SKM-1 (cell line): ENCODE measurements around the gene NOXO1.
A peak's percentile ranks its signal among the peaks of the same experiment; 100 is the strongest.
"Not testable (repeated sequence)": the region's sequence is repeated elsewhere in the genome, so short reads cannot be mapped to it uniquely, and the experiment has no call there.

Experiments
- DNase-seq: peaks from one replicate; lab custom pipeline; 2025; ENCODE audit not compliant: unreplicated experiment; lab: John Stamatoyannopoulos, UW

The NOXO1 gene

DNA sequence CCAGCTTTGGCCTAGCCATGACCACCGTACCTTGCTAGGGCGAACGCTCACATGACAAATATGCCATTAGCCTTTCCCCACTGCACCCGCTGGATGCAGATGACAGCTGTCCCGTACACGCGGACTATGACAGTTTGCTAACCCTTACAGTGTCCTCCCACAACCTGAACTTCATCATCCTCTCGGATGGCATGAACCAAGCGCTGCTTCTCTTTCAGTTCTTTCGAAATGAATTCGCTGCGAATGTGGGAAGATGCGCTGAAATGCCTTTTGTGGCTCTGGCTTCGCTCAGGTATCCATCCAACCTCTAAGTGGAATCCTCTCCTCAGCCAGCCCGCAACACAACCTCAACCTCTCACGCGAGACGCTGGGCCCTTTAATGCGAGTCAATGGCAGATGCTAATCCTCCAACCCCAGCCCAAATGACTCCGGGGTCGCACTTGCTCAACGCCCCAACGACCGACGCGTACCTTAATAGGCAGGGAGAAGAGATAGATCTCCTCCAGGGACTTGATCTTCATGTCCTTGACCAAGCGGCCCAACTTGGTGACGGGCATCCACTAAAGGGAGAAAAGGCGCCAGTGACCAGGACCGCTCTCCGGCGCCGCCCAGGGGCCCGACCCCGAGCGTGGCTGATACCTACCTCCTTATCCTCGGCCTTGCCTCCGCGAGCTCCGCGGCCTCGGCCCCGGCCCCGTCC is 17.3 kb downstream of the NOXO1 start:
- no peak for DNase-seq

DNA sequence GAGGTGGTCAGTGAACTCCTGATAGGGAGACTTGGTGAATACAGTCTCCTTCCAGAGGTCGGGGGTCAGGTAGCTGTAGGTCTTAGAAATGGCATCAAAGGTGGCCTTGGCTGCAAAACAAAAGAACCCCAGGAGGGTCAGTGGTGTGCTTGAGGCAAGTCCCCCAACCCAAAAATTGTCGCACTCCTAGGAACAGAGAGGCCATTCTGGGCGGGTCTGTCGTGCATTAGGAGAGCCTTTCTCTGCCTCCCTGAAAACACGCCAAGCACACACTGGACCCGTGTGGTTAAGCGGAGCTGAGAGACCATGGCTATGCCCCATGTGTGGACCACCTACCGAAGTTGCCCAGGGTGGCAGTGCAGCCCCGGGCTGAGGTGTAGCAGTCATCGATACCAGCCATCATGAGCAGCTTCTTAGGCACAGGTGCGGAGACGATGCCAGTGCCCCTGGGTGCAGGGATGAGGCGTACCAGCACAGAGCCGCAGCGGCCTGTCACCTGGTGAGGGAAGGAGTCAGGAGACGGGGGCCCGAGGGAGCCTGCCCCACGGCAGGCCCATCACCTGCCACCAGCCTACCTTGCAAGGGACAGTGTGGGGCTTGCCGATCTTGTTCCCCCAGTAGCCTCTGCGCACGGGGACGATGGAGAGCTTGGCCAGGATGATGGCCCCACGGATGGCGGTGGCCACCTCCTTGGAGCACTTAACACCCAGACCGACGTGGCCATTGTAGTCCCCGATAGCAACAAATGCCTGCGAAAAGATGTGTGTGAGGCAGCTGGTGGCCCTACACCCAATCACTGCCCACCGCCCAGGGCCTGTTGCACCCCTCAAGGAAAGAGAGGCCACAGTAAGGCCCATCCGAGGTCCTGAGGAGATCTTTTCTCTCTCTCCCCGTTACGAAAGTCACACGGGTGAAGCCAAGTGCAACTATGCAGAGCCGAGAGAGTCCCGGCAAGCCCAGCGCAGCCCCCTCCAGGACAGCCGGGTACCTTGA is 18.8 kb downstream of the NOXO1 start:
- not testable (repeated sequence) for DNase-seq

DNA sequence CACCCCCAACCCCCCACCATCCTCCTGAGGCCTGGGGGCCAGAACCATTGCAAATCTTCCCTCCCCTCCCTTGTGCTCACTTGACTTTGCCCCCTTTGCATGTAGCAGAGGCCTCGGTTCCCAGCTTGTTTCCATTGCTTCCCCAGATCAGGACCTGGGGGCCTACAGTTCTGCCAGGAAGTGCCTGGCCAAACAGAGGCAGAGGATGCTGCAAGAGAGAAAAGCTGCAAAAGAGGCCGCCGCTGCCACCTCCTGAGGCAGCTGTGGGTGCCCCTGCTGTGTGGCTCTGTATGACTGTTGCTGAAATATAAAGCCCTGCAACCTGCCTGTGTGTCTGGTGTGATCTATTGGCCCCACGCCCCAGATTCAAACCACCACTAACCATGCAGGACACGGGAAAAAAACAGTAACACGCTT is 19.6 kb downstream of the NOXO1 start:
- no peak for DNase-seq

DNA sequence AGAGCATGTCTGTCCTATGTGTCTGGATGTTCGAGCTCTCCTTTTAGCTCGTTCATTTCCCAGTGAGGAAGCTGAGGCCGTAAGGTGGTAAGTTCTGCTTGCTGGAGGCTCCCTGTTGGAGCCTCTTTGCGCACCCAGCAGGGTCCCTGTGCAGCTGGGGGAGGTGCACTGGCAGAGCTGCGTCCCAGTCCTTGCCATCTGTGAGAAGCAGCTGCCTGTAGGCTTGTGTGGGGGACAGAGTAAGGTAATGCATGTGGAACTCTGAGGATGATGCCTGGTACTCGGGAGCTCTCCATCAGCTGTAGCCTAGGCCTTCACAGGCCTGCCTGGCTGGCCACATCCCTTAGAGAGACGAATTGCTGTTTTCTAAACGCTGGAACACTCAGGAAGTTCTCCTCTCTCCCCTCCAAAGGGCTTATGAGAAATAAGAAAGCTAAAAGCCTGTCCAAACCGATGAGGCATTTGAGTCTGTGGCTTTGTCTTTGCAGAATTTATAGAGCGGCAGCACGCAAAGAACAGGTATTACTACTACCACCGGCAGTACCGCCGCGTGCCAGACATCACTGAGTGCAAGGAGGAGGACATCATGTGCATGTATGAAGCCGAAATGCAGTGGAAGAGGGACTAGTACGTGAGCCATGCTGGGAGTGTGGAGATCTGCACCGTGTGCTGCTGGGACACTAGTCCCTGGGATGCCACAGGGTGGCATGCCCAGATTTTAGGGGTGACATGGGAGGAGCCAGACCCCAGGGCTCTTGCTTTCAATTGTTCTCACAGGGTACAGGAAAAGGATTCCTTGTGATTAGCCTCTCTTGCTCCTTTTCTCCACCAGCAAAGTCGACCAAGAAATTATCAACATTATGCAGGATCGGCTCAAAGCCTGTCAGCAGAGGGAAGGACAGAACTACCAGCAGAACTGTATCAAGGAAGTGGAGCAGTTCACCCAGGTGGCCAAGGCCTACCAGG is 20.3 kb downstream of the NOXO1 start:
- DNase-seq: no peak

DNA sequence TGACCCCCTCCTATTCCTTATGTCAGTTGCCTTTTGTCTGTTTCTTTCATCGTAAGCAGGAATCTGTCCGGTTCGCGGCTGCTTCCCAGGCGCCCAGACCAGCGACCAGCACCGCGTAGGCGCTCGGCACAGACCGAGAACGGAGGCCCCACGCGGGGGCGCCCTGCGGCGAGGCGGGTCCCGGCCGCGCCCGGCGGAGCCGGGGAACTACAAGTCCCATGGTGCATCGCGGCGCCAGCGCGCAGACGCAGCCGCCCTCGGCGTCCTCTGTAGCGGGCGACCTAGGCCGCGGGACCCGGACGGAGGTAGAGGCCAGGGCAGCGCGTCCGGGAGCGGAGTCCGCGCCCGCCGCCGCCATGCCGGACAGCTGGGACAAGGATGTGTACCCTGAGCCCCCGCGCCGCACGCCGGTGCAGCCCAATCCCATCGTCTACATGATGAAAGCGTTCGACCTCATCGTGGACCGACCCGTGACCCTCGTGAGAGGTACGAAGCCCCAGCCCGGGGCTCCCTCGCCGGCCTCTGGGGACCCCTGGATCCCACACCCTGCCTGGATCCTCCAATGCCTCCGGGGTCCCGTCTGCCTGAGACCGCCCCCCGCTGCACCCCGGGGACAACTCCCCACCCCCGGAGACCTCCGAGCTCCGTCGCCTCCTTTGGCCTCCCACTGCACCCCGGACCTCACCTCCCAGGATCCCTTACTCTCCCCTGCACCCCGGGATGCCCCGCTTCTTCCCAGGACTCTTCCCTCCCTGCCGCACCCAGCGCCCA is 21.8 kb downstream of the NOXO1 start, which contains the start of gene NDUFB10:
Gene NDUFB10 (plus strand): TSS at position 270 of the 771 bp plus-strand sequence. CDS start 87 bp downstream, at position 357.
- DNase-seq: peak; percentile 70

DNA sequence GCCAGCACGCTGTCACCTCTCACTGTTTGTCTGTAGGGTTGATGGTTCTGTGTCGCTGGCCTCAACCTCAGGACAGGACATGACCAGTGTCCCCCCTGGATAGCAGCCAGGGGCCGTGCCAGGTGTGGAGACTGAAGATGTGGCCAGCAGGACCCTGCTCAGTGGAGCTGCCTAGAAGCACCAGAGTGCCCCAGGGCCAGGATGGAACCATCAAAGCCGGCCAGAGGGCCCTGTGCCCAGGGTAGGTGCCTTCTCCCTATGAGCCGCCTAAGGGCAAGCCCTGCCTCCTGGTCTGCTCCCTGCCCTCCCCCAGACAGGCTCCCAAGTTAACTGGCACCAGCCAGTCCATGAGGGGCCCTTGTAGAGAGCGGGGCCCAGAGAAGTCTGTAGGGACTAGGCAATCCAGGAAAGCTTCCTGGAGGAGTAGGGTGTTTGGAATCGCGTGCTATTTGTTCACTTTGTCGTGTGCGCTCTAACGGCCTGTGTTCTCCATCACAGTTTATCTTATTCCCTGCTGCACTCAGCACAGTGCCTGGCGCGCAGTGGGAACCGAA is 22.5 kb downstream of the NOXO1 start:
- DNase-seq: no peak

DNA sequence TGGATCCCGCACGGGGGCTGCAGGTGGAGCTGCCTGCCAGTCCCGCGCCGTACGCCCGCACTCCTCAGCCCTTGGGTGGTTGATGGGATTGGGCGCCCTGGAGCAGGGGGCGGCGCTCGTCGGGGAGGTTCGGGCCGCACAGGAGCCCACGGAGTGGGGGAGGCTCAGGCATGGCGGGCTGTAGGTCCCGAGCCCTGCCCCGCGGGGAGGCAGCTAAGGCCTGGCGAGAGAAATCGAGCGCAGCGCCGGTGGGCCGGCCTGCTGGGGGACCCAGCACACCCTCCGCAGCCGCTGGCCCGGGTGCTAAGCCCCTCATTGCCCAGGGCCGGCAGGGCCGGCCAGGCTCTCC is 23.2 kb downstream of the NOXO1 start:
- DNase-seq: not testable (repeated sequence)

DNA sequence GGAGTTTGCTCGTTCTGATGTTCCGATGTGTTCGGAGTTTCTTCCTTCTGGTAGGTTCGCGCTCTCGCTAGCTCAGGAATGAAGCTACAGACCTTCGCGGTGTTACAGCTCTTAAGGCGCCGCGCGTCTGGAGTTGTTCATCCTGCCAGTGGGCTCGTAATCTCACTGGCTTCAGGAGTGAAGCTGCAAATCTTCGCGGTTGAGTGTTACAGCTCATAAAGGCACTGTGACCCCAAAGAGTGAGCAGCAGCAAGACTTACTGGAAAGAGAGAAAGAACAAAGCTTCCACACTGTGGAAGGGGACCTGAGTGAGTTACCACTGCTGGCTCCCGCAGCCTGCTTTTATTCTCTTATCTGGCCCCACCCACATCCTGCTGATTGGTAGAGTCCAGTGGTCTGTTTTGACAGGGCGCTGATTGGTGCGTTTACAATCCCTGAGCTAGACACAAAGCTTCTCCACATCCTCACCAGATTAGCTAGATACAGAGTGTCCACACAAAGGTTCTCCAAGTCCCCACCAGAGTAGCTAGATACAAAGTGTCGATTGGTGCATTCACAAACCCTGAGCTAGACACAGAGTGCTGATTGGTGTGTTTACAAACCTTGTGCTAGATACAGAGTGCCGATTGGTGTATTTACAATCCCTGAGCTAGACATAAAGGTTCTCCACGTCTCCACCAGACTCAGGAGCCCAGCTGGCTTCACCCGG is 23.7 kb downstream of the NOXO1 start:
- DNase-seq: not testable (repeated sequence)

DNA sequence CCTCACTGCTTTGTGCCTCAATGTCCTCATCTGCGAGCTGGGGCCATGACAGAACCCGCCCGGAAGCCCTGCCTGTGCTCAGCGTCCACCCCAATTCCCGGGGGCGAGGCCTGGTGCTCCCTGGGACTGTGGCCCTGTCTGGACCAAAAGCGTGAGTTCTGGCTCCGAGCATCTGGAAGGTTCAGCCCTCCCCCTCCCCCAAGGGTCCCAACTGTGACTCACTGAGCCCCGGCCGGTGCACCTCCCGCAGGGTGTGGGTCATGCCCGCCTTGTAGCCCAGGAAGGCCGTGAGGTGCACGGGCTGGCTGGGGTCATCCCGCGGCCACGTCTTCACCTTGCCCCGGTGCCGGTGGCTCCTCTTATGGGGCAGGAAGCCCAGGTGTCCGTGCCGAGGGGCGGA is 27.5 kb downstream of the NOXO1 start:
- no peak for DNase-seq

DNA sequence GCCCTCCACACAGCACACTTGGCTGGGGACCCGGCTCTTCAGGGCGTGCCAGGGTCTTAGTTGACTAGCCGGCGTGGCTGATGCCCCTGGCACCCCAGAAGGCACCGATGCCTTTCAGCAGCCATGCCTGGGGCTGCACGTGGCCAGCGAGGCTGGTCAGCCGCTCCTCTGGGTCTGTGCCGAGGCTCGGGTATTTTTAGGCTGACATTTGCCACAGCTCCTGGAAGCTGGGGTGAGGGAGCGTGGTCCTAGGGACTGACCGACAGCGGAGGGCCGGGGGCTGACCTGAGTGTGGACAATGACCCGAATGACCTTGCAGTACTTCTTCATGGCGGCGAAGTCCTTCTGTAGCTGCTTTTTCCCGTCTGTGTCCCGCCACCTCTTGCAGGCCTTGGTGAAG is 30.7 kb downstream of the NOXO1 start:
- no peak for DNase-seq

DNA sequence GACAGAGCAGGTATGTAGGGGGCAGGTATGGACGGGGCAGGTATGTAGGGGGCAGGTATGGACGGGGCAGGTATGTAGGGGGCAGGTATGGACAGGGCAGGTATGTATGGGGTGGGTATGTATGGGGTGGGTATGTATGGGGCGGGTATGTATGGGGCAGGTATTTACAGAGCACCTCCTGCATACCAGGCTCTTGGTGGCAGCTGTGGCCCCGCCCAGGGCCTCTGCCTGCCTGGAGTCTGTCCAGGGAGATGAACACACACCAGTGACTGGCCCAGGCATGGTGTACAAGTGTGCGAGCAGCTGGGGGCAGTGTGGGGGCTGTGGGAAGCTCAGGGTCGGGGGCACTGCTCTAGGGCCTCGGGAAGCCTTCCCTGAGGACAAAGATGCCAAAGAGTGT is 31.2 kb downstream of the NOXO1 start:
- DNase-seq: no peak

DNA sequence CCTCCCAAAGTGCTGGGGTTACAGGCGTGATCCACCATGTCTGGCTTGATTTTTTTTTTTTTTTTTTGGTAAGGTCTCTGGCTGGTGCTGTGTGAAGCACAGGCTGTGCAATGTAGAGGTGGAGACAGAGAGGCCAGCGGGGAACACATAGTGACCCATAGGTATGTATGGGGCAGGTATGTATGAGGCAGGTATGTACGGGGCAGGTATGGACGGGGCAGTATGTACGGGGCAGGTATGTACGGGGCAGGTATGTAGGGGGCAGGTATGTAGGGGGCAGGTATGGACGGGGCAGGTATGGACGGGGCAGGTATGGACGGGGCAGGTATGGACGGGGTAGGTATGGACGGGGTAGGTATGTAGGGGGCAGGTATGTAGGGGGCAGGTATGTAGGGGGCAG is 31.8 kb downstream of the NOXO1 start:
- DNase-seq: no peak

DNA sequence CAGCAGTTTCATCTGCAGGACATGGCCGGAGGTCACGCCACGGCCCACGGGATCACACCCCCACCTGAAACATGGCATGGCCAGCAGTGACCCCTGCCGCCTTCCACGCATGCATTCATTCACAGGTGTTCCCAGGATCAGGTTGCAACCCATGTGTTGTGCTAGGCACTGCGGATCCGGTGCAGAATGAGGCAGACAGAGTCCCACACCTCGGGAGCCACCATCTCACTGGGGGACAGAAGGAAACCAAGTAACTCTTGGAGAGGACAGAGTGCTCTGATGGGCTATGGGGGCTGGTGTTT is 33.9 kb downstream of the NOXO1 start:
- DNase-seq: no peak

DNA sequence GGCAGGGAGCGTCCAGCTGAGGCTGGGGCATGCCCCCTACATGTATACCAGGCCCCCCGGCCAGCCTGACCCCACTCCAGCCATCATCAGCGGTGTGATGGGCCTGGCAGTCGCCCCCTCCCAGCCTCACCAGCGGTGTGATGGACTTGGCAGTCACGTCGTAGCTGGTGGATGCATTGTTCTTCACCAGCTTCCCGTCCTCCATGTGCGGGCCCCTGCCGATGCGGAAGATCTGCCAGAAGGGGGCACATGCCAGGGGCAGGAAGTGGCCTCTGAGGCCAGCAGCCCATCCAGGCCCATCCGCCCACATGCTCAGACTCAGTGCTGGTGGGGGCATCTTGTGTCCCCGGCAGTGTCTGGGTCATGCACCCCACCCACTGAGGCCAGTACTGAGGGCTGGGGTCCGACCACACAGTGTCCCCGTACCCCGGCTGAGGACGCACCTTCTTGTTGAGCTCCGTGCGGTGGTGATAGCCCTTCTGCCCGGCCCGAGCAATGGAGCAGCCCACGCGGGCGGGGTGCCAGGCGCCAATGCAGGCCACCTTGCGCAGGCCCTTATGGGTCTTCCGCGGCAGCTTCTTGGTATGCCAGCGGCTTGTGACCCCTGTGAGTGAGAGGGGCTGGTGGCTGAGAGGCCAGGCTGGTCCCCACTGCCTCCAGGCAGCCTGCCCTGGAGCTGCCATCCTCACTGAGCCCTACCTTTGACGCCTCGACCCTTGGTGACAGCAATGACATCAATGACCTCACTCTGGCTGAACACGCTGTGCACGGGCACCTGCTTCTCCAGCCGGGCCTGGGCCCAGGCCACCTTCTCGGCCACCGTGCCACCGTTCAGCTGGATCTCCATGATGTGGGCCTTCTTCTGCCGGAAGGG is 34.5 kb downstream of the NOXO1 start:
- no peak for DNase-seq

DNA sequence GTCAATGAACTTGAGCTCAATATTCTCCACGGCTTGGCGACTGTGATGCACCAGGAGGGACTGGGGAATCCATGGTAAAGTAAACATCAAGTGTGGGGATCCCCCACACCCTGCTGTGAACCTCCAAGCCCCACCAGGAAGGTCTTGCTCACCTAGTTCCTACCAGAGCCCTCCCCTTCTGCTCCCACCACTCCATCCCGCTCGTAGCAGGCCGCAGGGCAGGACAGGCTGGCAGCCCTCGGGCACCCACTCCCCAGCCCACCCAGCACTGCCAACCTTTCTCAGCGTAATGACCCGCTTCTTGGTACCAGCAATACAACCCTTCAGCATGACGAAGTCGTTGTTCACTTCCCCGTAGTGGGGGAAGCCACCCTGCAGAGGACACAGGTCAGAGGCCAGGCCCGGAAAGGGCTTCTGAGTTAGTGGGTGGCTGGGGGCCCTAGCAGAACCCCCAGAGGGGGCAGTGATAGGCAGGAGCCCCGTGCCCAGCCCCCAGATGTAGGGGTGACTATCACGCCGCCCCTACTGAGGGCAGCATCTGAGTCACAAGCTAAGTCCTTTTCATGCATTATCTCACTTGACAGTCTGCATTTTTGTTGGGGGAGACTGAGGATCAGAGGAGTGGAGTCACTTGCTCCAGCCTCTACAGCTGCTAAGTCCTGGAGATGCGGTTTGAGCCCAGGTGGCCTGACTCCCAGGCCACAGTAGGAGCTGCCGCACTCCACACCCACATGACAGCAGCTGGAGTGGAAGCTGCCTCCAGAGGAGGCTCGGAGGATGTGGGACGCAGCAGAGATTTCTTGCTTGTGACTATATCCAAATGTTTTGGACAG is 35.5 kb downstream of the NOXO1 start:
- no peak for DNase-seq

DNA sequence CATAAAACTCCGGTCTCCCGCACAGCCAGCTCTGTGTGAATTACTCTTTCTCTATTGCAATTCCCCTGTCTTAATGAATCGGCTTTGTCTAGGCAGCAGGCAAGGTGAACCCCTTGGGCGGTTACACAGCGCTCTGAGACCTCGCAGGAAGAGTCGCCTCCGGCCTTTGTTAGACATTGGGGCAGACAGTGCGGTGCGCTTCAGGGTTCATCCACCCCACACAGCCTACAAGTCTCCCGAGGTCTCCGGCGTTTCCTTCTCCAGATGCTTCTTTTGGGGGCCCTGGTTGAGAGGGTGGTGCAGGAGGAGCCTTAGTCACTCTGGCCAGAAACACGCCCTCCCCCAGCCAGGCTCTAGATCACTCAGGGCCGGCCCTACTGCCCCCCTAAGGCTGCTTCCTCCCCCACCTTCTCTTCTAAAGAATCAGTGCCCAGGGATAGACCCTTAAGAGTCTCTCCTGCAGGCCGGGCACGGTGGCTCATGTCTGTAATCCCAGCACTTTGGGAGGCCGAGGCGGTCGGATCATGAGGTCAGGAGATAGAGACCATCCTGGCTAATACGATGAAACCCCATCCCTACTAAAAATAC is 36.6 kb downstream of the NOXO1 start:
- no peak for DNase-seq
